Caco-2 (cell line): ENCODE results near the gene PICK1. TPM values are rescaled to one million over a fixed set of nuclear protein-coding genes. Genes with fewer than 3 reads are reported as not detected.

Experiments used
- BruUV-seq: library from RNA; stranded (reverse); fragments of 400-500 nt; replicated peaks from 2 replicates; lab custom pipeline; 2021; lab: Mats Ljungman, UMichigan
- CTCF ChIA-PET: fragments of 300-600 bp; sonication (Branson Sonifier 250); formaldehyde crosslinking; loops from one replicate; lab custom pipeline; 2022; ENCODE audit warnings: antibody characterized with exemption; lab: Charles Lee
- POLR2A ChIA-PET: fragments of 300-600 bp; sonication (Branson Sonifier 250); formaldehyde crosslinking; loops from one replicate; lab custom pipeline; 2022; ENCODE audit warnings: antibody characterized with exemption; lab: Charles Lee
- DNase-seq, 2 experiments: peaks; one replicate each; pipeline versions ENCODE4 v3.0.0 to v3.0.0-alpha.2; 2020 to 2022
- H3K27me3 ChIP-seq: replicated peaks from 2 replicates; pipeline ENCODE4 v1.6.0; 2011; ENCODE audit warnings: low read length; ENCODE audit not compliant: control insufficient read depth, insufficient read depth
- H3K36me3 ChIP-seq: 2 replicates; pipeline ENCODE4 v1.5.1; 2011; ENCODE audit warnings: low read length; ENCODE audit not compliant: control insufficient read depth, insufficient read depth
- H3K4me1 ChIP-seq: fragments of 250-450 bp; sonication (Bioruptor Pico); 2 replicates; pipeline ENCODE4 v1.5.1; 2020; ENCODE audit warnings: mild to moderate bottlenecking
- H3K4me3 ChIP-seq: 2 replicates; pipeline ENCODE4 v1.5.1; 2011; ENCODE audit warnings: low read depth, mild to moderate bottlenecking, control low read depth, low read length
- H3K9me3 ChIP-seq: fragments of 250-450 bp; sonication (Bioruptor Pico); 2 replicates; pipeline ENCODE4 v1.5.1; 2020; ENCODE audit warnings: mild to moderate bottlenecking, moderate library complexity
- H3K27ac Mint-ChIP-seq: one replicate; pipeline ENCODE4 v1.8.0; 2022; ENCODE audit warnings: mixed read lengths; ENCODE audit not compliant: unreplicated experiment
- H3K27me3 Mint-ChIP-seq: one replicate; pipeline ENCODE4 v1.8.0; 2022; ENCODE audit warnings: mixed read lengths; ENCODE audit not compliant: insufficient read depth, unreplicated experiment
- H3K36me3 Mint-ChIP-seq: one replicate; pipeline ENCODE4 v1.8.0; 2022; ENCODE audit warnings: mild to moderate bottlenecking, mixed read lengths; ENCODE audit not compliant: insufficient read depth, unreplicated experiment
- H3K4me1 Mint-ChIP-seq: one replicate; pipeline ENCODE4 v1.8.0; 2022; ENCODE audit warnings: low read depth, mixed read lengths; ENCODE audit not compliant: unreplicated experiment
- H3K4me3 Mint-ChIP-seq: one replicate; pipeline ENCODE4 v1.8.0; 2022; ENCODE audit warnings: mild to moderate bottlenecking, moderate library complexity, mixed read lengths; ENCODE audit not compliant: unreplicated experiment
- H3K9me3 Mint-ChIP-seq: one replicate; pipeline ENCODE4 v1.8.0; 2022; ENCODE audit warnings: mixed read lengths; ENCODE audit not compliant: unreplicated experiment
- intact Hi-C: fragments of 100-400 bp; cut with micrococcal nuclease; formaldehyde crosslinking; loops from one replicate; pipeline ENCODE4 v1.10.0; 2022; ENCODE audit not compliant: unreplicated experiment
- total RNA-seq: library from RNA; stranded (reverse); gene quantifications from 2 replicates; pipeline ENCODE4 v1.2.3, GENCODE V29; 2022
- TF ChIP-seq, protein P1 (sequence below), 2 experiments: fragments of 200-600 bp in 1 of 2; IDR thresholded peaks; 1 replicate in 1 of 2; 2 replicates in 1 of 2; pipeline versions ENCODE4 v1.5.1 to v1.8.0; 2011 to 2022; ENCODE audit warnings: antibody characterized with exemption in 1 of 2, control low read depth in 1 of 2, inconsistent platforms in 1 of 2, low read depth in 1 of 2, low read length in 1 of 2, mild to moderate bottlenecking in 1 of 2, moderate library complexity in 1 of 2; ENCODE audit not compliant: insufficient read depth in 1 of 2, severe bottlenecking in 1 of 2, unreplicated experiment in 1 of 2

The PICK1 gene
- total RNA-seq, 1 experiment from 2014 or later = 41.1 TPM

DNA sequence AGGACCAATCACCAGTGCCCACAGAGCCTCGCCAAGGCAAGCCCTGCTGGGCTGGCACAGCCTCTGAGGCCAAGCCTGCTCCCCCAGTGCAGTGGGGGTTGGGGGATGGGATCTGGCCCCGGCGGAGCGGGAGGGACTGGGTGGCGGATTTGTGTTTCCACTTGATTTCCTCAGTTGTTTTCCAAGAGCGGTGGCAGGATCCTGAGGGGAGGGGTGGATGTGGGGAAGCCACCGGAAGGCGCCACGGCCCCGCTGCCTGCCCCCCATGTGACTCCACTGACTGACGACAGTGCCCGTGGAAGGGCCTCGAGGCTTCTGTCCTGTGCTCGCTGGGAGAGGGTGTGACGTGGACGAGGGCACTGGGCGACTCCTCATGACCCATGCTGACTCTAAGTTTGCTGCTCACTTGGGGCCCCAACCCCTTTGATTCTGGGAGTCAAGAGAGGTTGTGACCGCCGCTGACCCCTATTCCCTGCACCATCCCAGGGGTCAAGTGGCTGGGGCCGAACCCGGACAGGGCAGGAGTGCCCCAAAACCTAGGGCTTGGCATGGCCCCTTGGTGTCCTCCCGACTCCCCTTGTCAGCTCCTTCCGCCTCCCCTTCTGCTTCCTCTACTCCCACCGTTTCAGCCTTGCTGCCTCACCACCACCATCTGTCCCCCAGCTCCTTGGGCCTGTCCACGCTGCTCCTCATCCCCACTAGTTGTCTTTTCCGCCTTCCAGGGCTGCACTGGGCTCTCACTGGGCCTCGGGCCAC, 23.5 kb upstream of the PICK1 start:
- ChIA-PET CTCF (interaction anchor here (0.9 kb wide), 1 partner anchor 16 kb away, joined by 3 read pairs; no protein-coding TSS in a partner anchor), POLR2A (no interaction called here)
- H3K9me3 Mint-ChIP-seq = no peaks in the 10 kb centered on the region
- peaks cover 7% of the 10 kb centered on the region for H3K4me1 Mint-ChIP-seq
- Histone ChIP-seq H3K4me1 (no peaks in the 10 kb centered on the region), H3K36me3 (no peaks in the 10 kb centered on the region), H3K9me3 (no peaks in the 10 kb centered on the region), H3K4me3 (no peak overlapping the region), H3K27me3 (no peaks in the 10 kb centered on the region)
- no peak for DNase-seq
- no peak overlapping the region for H3K4me3 Mint-ChIP-seq
- BruUV-seq = no TSS peak
- H3K27ac Mint-ChIP-seq = no peak overlapping the region
- intact Hi-C loops = no loop called here
- TF ChIP-seq, protein P1, sequence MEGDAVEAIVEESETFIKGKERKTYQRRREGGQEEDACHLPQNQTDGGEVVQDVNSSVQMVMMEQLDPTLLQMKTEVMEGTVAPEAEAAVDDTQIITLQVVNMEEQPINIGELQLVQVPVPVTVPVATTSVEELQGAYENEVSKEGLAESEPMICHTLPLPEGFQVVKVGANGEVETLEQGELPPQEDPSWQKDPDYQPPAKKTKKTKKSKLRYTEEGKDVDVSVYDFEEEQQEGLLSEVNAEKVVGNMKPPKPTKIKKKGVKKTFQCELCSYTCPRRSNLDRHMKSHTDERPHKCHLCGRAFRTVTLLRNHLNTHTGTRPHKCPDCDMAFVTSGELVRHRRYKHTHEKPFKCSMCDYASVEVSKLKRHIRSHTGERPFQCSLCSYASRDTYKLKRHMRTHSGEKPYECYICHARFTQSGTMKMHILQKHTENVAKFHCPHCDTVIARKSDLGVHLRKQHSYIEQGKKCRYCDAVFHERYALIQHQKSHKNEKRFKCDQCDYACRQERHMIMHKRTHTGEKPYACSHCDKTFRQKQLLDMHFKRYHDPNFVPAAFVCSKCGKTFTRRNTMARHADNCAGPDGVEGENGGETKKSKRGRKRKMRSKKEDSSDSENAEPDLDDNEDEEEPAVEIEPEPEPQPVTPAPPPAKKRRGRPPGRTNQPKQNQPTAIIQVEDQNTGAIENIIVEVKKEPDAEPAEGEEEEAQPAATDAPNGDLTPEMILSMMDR (IDR thresholded peaks at IDR 0.05; ENCODE audit: insufficient read depth in 1 of 2, low read depth in 1 of 2, low read length in 1 of 2, severe bottlenecking in 1 of 2, unreplicated experiment in 1 of 2) = no peak
- H3K36me3 Mint-ChIP-seq = no peaks in the 10 kb centered on the region
- H3K27me3 Mint-ChIP-seq = no peaks in the 10 kb centered on the region

DNA sequence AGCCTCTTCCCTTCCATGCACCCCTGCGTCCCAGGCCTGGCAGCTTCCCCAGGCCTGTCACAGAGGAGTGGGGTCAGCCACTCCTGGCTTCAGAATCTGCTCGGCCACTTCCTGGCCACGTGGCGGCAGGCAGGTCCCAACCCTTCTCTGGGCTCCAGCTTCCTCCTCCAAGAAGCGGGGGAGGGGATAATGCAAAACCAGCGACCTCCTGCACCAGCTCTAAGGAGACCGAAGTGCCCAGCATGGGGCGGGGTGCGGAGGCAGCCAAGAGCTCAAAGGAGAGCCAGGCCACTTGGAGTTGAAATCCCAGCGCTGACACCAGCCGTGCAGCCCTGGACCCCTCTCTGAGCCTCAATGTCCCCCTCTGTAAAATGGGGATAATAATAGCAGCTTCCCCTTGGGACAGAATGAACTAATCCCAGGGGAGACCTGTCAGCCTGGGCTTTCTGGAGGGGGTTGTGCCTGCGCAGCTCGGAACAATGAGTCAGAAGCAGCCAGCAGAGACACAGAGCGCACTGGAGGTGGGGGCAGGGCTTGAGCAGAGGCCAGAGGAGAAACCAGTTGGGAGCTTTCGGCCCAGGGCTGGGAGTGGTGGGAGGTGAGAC, 22.8 kb upstream of the PICK1 start:
- TF ChIP-seq, protein P1 (IDR thresholded peaks at IDR 0.05; ENCODE audit: insufficient read depth in 1 of 2, low read depth in 1 of 2, low read length in 1 of 2, severe bottlenecking in 1 of 2, unreplicated experiment in 1 of 2) = no peak
- no peaks in the 10 kb centered on the region for H3K27me3 Mint-ChIP-seq
- no TSS peak for BruUV-seq
- H3K36me3 Mint-ChIP-seq = no peaks in the 10 kb centered on the region
- no peaks in the 10 kb centered on the region for H3K4me1 ChIP-seq
- H3K9me3 Mint-ChIP-seq = no peaks in the 10 kb centered on the region
- CTCF ChIA-PET = interaction anchor here (0.9 kb wide), 1 partner anchor 15 kb away, joined by 3 read pairs; no protein-coding TSS in a partner anchor
- DNase-seq = no peak
- H3K27ac Mint-ChIP-seq = no peak overlapping the region
- no peak overlapping the region for H3K4me3 ChIP-seq
- no peak overlapping the region for H3K4me3 Mint-ChIP-seq
- POLR2A ChIA-PET = no interaction called here
- H3K36me3 ChIP-seq = no peaks in the 10 kb centered on the region
- H3K27me3 ChIP-seq = no peaks in the 10 kb centered on the region
- intact Hi-C loops = no loop called here
- peaks cover 7% of the 10 kb centered on the region for H3K4me1 Mint-ChIP-seq
- H3K9me3 ChIP-seq = no peaks in the 10 kb centered on the region

DNA sequence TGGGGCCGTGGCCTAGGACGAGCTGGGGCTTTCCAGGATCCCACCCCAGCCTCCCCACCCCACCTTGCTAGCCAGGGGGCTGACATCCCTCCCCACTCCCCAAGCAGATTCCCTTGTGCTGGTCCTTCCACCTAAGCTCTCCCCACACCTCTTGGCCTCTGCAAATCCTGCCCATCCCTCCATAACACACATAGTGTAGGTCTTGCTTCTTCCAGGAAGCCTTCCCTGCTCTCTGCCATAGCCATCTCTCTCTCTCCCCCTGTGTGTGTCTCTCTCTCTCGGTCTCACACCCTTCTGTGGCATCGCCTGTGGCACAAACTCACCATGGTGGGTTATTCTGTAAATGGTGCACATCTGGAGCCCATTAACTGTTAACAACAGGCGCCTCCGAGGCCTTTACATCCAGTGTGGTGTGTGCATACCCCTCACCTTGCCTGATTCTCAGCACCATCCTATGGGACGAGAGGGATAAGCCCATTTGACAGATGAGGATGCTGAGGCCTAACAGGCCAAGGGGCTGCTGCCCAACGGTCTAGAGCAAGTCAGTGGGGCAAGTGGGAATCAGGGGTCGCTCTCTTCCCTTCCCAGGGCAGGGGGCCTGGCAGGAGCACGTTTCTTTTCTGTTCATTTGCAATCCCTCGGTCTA, 22.2 kb upstream of the PICK1 start:
- Mint-ChIP-seq H3K4me3 (no peak overlapping the region), H3K4me1 (peaks cover 7% of the 10 kb centered on the region), H3K27ac (no peak overlapping the region), H3K9me3 (no peaks in the 10 kb centered on the region), H3K27me3 (no peaks in the 10 kb centered on the region), H3K36me3 (no peaks in the 10 kb centered on the region)
- ChIA-PET POLR2A (no interaction called here), CTCF (interaction anchor here (0.9 kb wide), 1 partner anchor 14 kb away, joined by 3 read pairs; no protein-coding TSS in a partner anchor)
- no peaks in the 10 kb centered on the region for H3K27me3 ChIP-seq
- intact Hi-C loops = no loop called here
- BruUV-seq = no TSS peak
- H3K9me3 ChIP-seq = no peaks in the 10 kb centered on the region
- H3K36me3 ChIP-seq = no peaks in the 10 kb centered on the region
- no peaks in the 10 kb centered on the region for H3K4me1 ChIP-seq
- H3K4me3 ChIP-seq = no peak overlapping the region
- TF ChIP-seq, protein P1 (IDR thresholded peaks at IDR 0.05; ENCODE audit: insufficient read depth in 1 of 2, low read depth in 1 of 2, low read length in 1 of 2, severe bottlenecking in 1 of 2, unreplicated experiment in 1 of 2) = no peak
- DNase-seq = no peak
